ENCODE results near the gene KCNQ1OT1.

The KCNQ1OT1 gene

GRCh38 chr11:2719831-2720590, 20.2 kb upstream of the KCNQ1OT1 start:
- H3K9me3 Mint-ChIP-seq = no peaks in the 10 kb centered on the region
- no peaks in the 10 kb centered on the region for H3K4me1 Mint-ChIP-seq (ENCODE audit: low read depth)
- H3K36me3 Mint-ChIP-seq (ENCODE audit: low read depth) = peaks cover 34% of the 10 kb centered on the region
- no peak overlapping the region for H3K4me3 Mint-ChIP-seq
- H3K27me3 Mint-ChIP-seq = no peaks in the 10 kb centered on the region
- no peak overlapping the region for H3K27ac Mint-ChIP-seq
- intact Hi-C loops (cut with micrococcal nuclease) = no loop called here

- Mint-ChIP-seq H3K9me3 (no peaks in the 10 kb centered on the region), H3K36me3 (ENCODE audit: low read depth) (peaks cover 37% of the 10 kb centered on the region), H3K4me3 (no peak overlapping the region), H3K27ac (no peak overlapping the region), H3K27me3 (no peaks in the 10 kb centered on the region), H3K4me1 (ENCODE audit: low read depth) (no peaks in the 10 kb centered on the region)
- intact Hi-C loops (cut with micrococcal nuclease) = no loop called here
Observed at GRCh38 chr11:2718817-2719438, 19.1 kb upstream of the KCNQ1OT1 start.

GRCh38 chr11:2717561-2718325, 17.9 kb upstream of the KCNQ1OT1 start:
- peaks cover 2% of the 10 kb centered on the region for H3K4me1 Mint-ChIP-seq (ENCODE audit: low read depth)
- no peak overlapping the region for H3K4me3 Mint-ChIP-seq
- peaks cover 45% of the 10 kb centered on the region for H3K36me3 Mint-ChIP-seq (ENCODE audit: low read depth)
- H3K9me3 Mint-ChIP-seq = no peaks in the 10 kb centered on the region
- intact Hi-C loops (cut with micrococcal nuclease) = no loop called here
- H3K27me3 Mint-ChIP-seq = no peaks in the 10 kb centered on the region
- no peak overlapping the region for H3K27ac Mint-ChIP-seq

- intact Hi-C loops (cut with micrococcal nuclease) = no loop called here
- no peaks in the 10 kb centered on the region for H3K27me3 Mint-ChIP-seq
- H3K27ac Mint-ChIP-seq = no peak overlapping the region
- no peak overlapping the region for H3K4me3 Mint-ChIP-seq
- no peaks in the 10 kb centered on the region for H3K9me3 Mint-ChIP-seq
- peaks cover 6% of the 10 kb centered on the region for H3K4me1 Mint-ChIP-seq (ENCODE audit: low read depth)
- H3K36me3 Mint-ChIP-seq (ENCODE audit: low read depth) = peaks cover 56% of the 10 kb centered on the region
Observed at GRCh38 chr11:2716376-2717095, 16.7 kb upstream of the KCNQ1OT1 start.

GRCh38 chr11:2715716-2716350, 16.0 kb upstream of the KCNQ1OT1 start:
- H3K36me3 Mint-ChIP-seq (ENCODE audit: low read depth) = peaks cover 56% of the 10 kb centered on the region
- peaks cover 6% of the 10 kb centered on the region for H3K4me1 Mint-ChIP-seq (ENCODE audit: low read depth)
- H3K4me3 Mint-ChIP-seq = no peak overlapping the region
- H3K9me3 Mint-ChIP-seq = no peaks in the 10 kb centered on the region
- intact Hi-C loops (cut with micrococcal nuclease) = no loop called here
- no peaks in the 10 kb centered on the region for H3K27me3 Mint-ChIP-seq
- H3K27ac Mint-ChIP-seq = no peak overlapping the region

GRCh38 chr11:2714871-2715270, 15.1 kb upstream of the KCNQ1OT1 start:
- H3K27me3 Mint-ChIP-seq = no peaks in the 10 kb centered on the region
- H3K9me3 Mint-ChIP-seq = no peaks in the 10 kb centered on the region
- peaks cover 56% of the 10 kb centered on the region for H3K36me3 Mint-ChIP-seq (ENCODE audit: low read depth)
- no peak overlapping the region for H3K27ac Mint-ChIP-seq
- intact Hi-C loops (cut with micrococcal nuclease) = no loop called here
- H3K4me3 Mint-ChIP-seq = no peak overlapping the region
- H3K4me1 Mint-ChIP-seq (ENCODE audit: low read depth) = peaks cover 6% of the 10 kb centered on the region

DNA sequence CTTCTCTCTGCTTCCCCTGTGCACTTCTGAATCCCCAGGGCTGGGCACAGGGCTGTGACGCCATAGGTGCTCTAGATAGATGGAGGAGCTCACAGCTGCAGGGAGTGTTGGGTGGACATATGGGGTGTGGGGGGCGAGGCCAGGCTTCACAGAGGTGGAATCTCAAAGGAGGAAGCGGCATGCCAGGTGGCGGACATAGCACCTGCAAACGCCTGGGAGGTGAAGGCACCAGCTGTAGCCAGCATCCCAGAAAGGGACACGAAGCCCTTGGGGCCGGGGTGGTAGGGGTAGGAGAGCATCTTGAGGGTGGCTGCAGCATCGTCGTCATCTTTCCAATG, 14.6 kb upstream of the KCNQ1OT1 start:
- H3K27me3 Mint-ChIP-seq = no peaks in the 10 kb centered on the region
- peaks cover 54% of the 10 kb centered on the region for H3K36me3 Mint-ChIP-seq (ENCODE audit: low read depth)
- intact Hi-C loops (cut with micrococcal nuclease) = no loop called here
- H3K9me3 Mint-ChIP-seq = no peaks in the 10 kb centered on the region
- no peak overlapping the region for H3K4me3 Mint-ChIP-seq
- peaks cover 6% of the 10 kb centered on the region for H3K4me1 Mint-ChIP-seq (ENCODE audit: low read depth)
- no peak overlapping the region for H3K27ac Mint-ChIP-seq

- no peaks in the 10 kb centered on the region for H3K9me3 Mint-ChIP-seq
- no peak overlapping the region for H3K4me3 Mint-ChIP-seq
- no peaks in the 10 kb centered on the region for H3K27me3 Mint-ChIP-seq
- intact Hi-C loops (cut with micrococcal nuclease) = no loop called here
- H3K4me1 Mint-ChIP-seq (ENCODE audit: low read depth) = peaks cover 6% of the 10 kb centered on the region
- peaks cover 50% of the 10 kb centered on the region for H3K36me3 Mint-ChIP-seq (ENCODE audit: low read depth)
- H3K27ac Mint-ChIP-seq = no peak overlapping the region
Observed at GRCh38 chr11:2713661-2714462, 14.1 kb upstream of the KCNQ1OT1 start.

GRCh38 chr11:2713094-2713493, 13.3 kb upstream of the KCNQ1OT1 start:
- Mint-ChIP-seq H3K4me1 (ENCODE audit: low read depth) (peaks cover 6% of the 10 kb centered on the region), H3K9me3 (no peaks in the 10 kb centered on the region), H3K27ac (no peak overlapping the region), H3K27me3 (no peaks in the 10 kb centered on the region), H3K4me3 (no peak overlapping the region), H3K36me3 (ENCODE audit: low read depth) (peaks cover 45% of the 10 kb centered on the region)
- intact Hi-C loops (cut with micrococcal nuclease) = no loop called here

DNA sequence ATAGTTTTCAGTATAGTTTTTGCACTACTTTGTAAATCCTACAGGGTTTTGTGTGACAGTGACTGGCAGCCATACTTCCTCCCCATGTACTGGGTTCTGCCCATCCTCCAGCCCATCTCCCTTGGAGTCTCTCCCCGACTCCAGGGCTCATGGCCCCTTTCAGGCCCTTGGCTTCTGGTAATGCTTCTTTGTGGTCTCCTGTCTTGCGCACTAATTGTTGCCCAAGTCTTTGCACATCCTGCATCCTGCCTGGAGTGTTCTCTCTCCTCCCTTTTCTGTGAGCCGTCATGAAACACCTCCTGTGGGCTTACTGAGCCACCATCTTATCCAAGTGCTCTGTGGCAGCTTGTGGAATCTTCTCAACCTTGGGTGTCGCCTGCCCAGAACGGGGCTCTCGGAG, 11.4 kb upstream of the KCNQ1OT1 start:
- Mint-ChIP-seq H3K36me3 (ENCODE audit: low read depth) (peaks cover 41% of the 10 kb centered on the region), H3K4me1 (ENCODE audit: low read depth) (peaks cover 6% of the 10 kb centered on the region), H3K27me3 (no peaks in the 10 kb centered on the region), H3K4me3 (no peak overlapping the region), H3K27ac (no peak overlapping the region), H3K9me3 (no peaks in the 10 kb centered on the region)
- intact Hi-C loops (cut with micrococcal nuclease) = no loop called here

DNA sequence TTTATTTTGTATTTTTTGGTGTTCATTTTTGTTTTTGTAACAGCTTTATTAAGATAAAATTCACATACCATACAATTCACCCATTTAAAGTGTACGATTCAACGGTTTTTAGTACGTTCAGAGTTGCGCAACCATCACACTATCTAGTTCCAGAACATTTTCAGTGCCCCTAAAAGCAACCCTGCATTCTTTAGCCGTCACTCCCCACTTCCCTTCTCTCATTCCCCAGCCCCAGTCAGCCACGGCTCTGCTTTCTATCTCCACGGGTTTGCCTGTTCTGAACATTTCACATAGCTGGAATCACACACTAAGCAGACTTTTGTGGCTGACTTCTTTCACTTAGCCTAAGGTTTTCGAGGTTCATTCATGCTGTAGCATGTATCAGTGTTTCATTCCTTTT, 9.6 kb upstream of the KCNQ1OT1 start:
- no peak overlapping the region for H3K4me3 Mint-ChIP-seq
- H3K27me3 Mint-ChIP-seq = no peaks in the 10 kb centered on the region
- no peaks in the 10 kb centered on the region for H3K9me3 Mint-ChIP-seq
- H3K27ac Mint-ChIP-seq = no peak overlapping the region
- intact Hi-C loops (cut with micrococcal nuclease) = no loop called here
- H3K36me3 Mint-ChIP-seq (ENCODE audit: low read depth) = peaks cover 34% of the 10 kb centered on the region
- H3K4me1 Mint-ChIP-seq (ENCODE audit: low read depth) = peaks cover 6% of the 10 kb centered on the region

DNA sequence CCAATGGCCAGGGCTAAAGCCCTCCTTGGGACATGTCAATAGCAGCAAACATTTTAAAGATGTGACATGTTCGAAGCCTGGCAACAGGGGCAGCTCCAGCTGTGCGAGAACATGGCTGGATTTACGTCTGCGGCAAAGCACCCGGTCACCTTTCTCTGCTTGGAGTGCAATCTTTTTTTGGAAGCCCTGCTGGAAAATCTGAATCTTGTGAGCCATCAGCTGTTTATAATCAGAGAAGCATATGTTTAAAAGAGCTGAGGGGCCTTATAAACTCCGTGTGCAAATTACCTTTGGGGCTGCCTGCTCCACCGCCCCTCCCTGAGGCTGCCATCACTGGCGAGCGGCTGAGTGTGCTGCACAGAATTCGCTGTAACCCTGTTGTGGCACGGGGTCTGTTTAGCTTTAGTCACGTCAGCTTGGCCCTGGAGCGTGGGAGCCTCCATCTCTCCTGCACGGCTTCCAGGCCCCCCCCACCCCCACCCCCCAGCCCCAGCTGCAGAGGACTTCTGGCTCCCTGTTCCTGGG, 9.0 kb upstream of the KCNQ1OT1 start:
- no peaks in the 10 kb centered on the region for H3K27me3 Mint-ChIP-seq
- H3K27ac Mint-ChIP-seq = no peak overlapping the region
- no peak overlapping the region for H3K4me3 Mint-ChIP-seq
- peaks cover 34% of the 10 kb centered on the region for H3K36me3 Mint-ChIP-seq (ENCODE audit: low read depth)
- intact Hi-C loops (cut with micrococcal nuclease) = no loop called here
- H3K4me1 Mint-ChIP-seq (ENCODE audit: low read depth) = peaks cover 6% of the 10 kb centered on the region
- no peaks in the 10 kb centered on the region for H3K9me3 Mint-ChIP-seq

GRCh38 chr11:2708151-2708581, 8.4 kb upstream of the KCNQ1OT1 start:
- intact Hi-C loops (cut with micrococcal nuclease) = no loop called here
- Mint-ChIP-seq H3K9me3 (no peaks in the 10 kb centered on the region), H3K27ac (no peak overlapping the region), H3K4me1 (ENCODE audit: low read depth) (peaks cover 6% of the 10 kb centered on the region), H3K4me3 (no peak overlapping the region), H3K27me3 (no peaks in the 10 kb centered on the region), H3K36me3 (ENCODE audit: low read depth) (peaks cover 28% of the 10 kb centered on the region)

All from dendritic cell treated with granulocyte-macrophage colony-stimulating factor and Interleukin-4, amounts not matched to agents 40 ng/mL and 50 ng/mL, for 4 days (primary cell).